ENCODE measurements around the gene MLEC. TPM values are rescaled to one million over a fixed set of nuclear protein-coding genes. Genes with fewer than 3 reads are reported as not detected.

Gene MLEC
- polyA plus RNA-seq, 4 donors, result 9.7 to 228 (median 95.8) TPM

DNA sequence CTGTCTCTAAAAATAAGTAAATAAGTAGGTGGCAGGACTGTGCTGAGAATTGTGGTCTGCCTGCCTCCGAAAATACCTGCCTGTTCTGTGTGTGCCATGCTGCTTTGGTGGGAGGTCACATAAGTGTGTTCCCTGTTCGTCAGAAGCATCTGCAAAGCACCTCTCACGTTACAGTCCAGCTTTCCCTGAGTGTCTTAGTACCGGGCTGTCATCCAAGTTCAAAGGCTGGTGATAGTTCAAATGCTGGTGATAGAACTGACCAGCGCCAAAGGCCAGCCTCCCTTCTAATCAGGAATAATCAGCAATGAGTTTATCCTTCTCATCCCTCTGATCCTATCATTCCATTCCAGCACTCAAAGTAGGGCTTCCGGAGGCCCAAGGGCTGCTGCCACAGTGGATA, 40.9 kb upstream of the MLEC start:
- WGBS, 3 donors, result 69 to 74% (median 71%) methylated on average over 6 of the region's 6 CpGs
- H3K36me3 ChIP-seq (ENCODE audit: control insufficient read depth in 3 of 3, insufficient read depth in 2 of 3, low read depth in 1 of 3, low read length in 3 of 3), result no peaks in the 10 kb centered on the region
- peaks cover 0 to 20% (median 6%) of the 10 kb centered on the region in 3 donors for H3K4me1 ChIP-seq (ENCODE audit: control insufficient read depth in 3 of 3, insufficient read depth in 2 of 3, low read depth in 1 of 3, low read length in 2 of 3)
- H3K27me3 ChIP-seq (ENCODE audit: control insufficient read depth in 3 of 3, insufficient read depth in 3 of 3, low read length in 3 of 3), result peaks cover 0 to 59% (median 10%) of the 10 kb centered on the region in 3 donors
- no peak for FAIRE-seq
- no peaks in the 10 kb centered on the region for H3K9me3 ChIP-seq (ENCODE audit: control insufficient read depth in 2 of 2, insufficient read depth in 1 of 2, low read depth in 1 of 2, low read length in 1 of 2)
- no peak for DNase-seq
- H3K27ac ChIP-seq (ENCODE audit: low read depth in 1 of 3, low read length in 2 of 3), result no peak overlapping the region
- H3K4me3 ChIP-seq (ENCODE audit: low read depth in 1 of 3, low read length in 3 of 3), result no peak overlapping the region

DNA sequence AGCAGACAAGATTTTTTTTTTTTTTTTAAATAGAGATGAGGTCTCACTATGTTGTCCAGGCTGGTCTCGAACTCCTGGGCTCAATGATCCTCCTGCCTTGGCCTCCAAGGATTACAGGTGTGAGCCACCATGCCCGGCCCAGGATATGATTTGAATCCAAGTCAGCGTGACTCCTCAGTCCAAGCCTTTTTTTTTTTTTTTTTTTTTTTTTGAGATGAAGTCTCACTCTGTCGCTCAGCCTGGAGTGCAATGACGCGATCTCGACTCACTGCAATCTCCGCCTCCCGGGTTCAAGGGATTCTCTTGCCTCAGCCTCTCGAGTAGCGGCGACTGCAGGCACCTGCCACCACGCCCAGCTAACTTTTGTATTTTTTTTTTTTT, 39.6 kb upstream of the MLEC start:
- H3K4me3 ChIP-seq (ENCODE audit: low read depth in 1 of 3, low read length in 3 of 3), result no peak overlapping the region
- peaks cover 0 to 57% (median 5%) of the 10 kb centered on the region in 3 donors for H3K27me3 ChIP-seq (ENCODE audit: control insufficient read depth in 3 of 3, insufficient read depth in 3 of 3, low read length in 3 of 3)
- FAIRE-seq, result no peak
- WGBS, 3 donors, result 49 to 87% (median 83%) methylated on average over 12 to 13 of the region's 13 CpGs
- H3K4me1 ChIP-seq (ENCODE audit: control insufficient read depth in 3 of 3, insufficient read depth in 2 of 3, low read depth in 1 of 3, low read length in 2 of 3), result peaks cover 0 to 12% (median 0%) of the 10 kb centered on the region in 3 donors
- no peak overlapping the region for H3K27ac ChIP-seq (ENCODE audit: low read depth in 1 of 3, low read length in 2 of 3)
- no peaks in the 10 kb centered on the region for H3K9me3 ChIP-seq (ENCODE audit: control insufficient read depth in 2 of 2, insufficient read depth in 1 of 2, low read depth in 1 of 2, low read length in 1 of 2)
- no peaks in the 10 kb centered on the region for H3K36me3 ChIP-seq (ENCODE audit: control insufficient read depth in 3 of 3, insufficient read depth in 2 of 3, low read depth in 1 of 3, low read length in 3 of 3)
- DNase-seq, result no peak

DNA sequence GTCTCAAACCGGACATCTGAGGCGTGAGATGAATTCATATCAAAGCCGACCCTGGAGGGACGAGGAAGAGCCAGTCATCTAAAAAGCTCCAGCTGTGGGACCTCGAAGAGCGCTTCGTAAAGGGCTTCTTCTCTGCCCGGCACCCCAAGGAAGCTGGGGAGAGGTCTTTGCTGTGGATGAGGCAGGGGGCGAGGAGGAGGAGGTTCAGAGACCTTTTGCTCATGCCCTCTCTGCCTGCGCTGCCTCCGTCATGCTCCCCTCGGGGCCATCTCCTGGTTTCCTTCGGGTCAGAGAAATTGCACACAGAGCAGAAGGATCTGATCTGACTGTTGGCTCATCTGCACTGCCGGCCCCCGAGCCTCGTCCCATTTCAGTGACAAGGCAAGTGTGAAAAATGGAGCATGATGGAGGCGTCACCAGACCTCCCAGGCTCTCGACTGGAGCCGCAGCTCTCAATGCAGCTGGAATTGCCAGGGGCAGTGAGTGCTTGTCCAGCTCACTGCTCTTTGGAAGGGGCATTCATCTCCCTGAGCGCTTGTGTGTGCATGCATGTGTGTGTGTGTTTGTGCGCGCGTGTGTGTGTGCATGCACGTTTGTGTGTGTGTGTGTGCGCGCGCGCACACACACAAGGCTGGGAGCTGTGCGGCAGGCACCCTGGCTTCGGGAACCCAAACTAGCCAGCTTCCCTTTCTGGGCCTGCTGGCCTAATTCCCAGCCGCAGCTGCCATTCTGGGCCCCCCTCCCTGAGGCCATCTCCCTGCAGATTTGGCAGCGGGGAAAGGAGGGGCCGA, 37.3 kb upstream of the MLEC start:
- peak overlapping the region in 1 of 3 donors; percentile 20 for H3K4me3 ChIP-seq (ENCODE audit: low read depth in 1 of 3, low read length in 3 of 3)
- peaks cover 0 to 42% (median 0%) of the 10 kb centered on the region in 3 donors for H3K27me3 ChIP-seq (ENCODE audit: control insufficient read depth in 3 of 3, insufficient read depth in 3 of 3, low read length in 3 of 3)
- no peak for FAIRE-seq
- DNase-seq, result no peak
- H3K27ac ChIP-seq (ENCODE audit: low read depth in 1 of 3, low read length in 2 of 3), result no peak overlapping the region
- 21 to 46% (median 32%) methylated on average over 31 to 33 of the region's 33 CpGs for WGBS, 3 donors
- no peaks in the 10 kb centered on the region for H3K9me3 ChIP-seq (ENCODE audit: control insufficient read depth in 2 of 2, insufficient read depth in 1 of 2, low read depth in 1 of 2, low read length in 1 of 2)
- peaks cover 0 to 12% (median 0%) of the 10 kb centered on the region in 3 donors for H3K4me1 ChIP-seq (ENCODE audit: control insufficient read depth in 3 of 3, insufficient read depth in 2 of 3, low read depth in 1 of 3, low read length in 2 of 3)
- H3K36me3 ChIP-seq (ENCODE audit: control insufficient read depth in 3 of 3, insufficient read depth in 2 of 3, low read depth in 1 of 3, low read length in 3 of 3), result no peaks in the 10 kb centered on the region

DNA sequence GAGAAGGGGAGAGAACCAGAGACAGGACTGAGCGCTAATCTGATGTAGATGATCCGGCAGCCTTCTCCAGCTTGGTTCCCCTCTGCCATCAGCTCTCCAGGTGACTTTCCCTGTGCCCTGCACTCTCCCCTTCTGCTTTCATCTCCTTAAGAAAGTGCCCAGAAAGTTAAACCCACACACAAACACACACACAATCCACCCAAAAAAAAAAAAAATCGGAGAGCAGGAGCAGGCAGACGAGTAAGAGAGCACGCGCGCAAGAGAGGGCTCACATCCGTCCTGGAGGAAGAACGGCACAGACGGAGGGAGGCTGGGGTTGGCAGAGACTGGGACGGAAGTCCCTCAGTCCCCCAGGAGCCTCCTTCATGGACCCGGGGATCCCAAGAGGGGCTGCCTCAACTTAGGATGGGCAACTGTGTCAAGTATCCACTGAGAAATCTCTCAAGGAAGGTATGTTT, 36.7 kb upstream of the MLEC start:
- H3K4me3 ChIP-seq (ENCODE audit: low read depth in 1 of 3, low read length in 3 of 3), result peak overlapping the region in 1 of 3 donors; percentile 13
- no peaks in the 10 kb centered on the region for H3K9me3 ChIP-seq (ENCODE audit: control insufficient read depth in 2 of 2, insufficient read depth in 1 of 2, low read depth in 1 of 2, low read length in 1 of 2)
- peak overlapping the region in 1 of 3 donors; percentile 25 for H3K27ac ChIP-seq (ENCODE audit: low read depth in 1 of 3, low read length in 2 of 3)
- 62 to 88% (median 73%) methylated on average over 12 of the region's 12 CpGs for WGBS, 3 donors
- no peak for FAIRE-seq
- H3K27me3 ChIP-seq (ENCODE audit: control insufficient read depth in 3 of 3, insufficient read depth in 3 of 3, low read length in 3 of 3), result peaks cover 0 to 36% (median 0%) of the 10 kb centered on the region in 3 donors
- no peak for DNase-seq
- no peaks in the 10 kb centered on the region for H3K36me3 ChIP-seq (ENCODE audit: control insufficient read depth in 3 of 3, insufficient read depth in 2 of 3, low read depth in 1 of 3, low read length in 3 of 3)
- peaks cover 0 to 12% (median 0%) of the 10 kb centered on the region in 3 donors for H3K4me1 ChIP-seq (ENCODE audit: control insufficient read depth in 3 of 3, insufficient read depth in 2 of 3, low read depth in 1 of 3, low read length in 2 of 3)

DNA sequence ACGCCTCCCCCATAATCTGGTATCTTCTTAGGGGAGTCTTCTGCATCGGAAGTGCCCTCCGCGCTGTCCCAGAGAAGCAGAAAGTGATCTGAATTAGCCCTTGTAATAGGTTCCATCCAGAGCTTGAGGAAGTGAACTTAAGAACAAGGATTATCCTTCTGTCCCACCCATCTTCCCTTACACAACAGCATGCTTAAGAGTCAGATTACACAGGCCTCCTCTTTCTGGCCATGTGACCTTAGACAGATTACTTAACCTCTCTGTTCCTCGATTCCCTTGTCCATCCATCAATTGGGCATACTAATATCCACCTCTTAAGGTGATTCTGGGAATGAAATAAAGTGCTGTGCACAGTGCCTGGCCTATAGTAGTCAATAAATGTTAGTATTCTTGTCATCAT, 35.1 kb upstream of the MLEC start:
- peaks cover 0 to 12% (median 0%) of the 10 kb centered on the region in 3 donors for H3K4me1 ChIP-seq (ENCODE audit: control insufficient read depth in 3 of 3, insufficient read depth in 2 of 3, low read depth in 1 of 3, low read length in 2 of 3)
- no peaks in the 10 kb centered on the region for H3K36me3 ChIP-seq (ENCODE audit: control insufficient read depth in 3 of 3, insufficient read depth in 2 of 3, low read depth in 1 of 3, low read length in 3 of 3)
- no peaks in the 10 kb centered on the region for H3K9me3 ChIP-seq (ENCODE audit: control insufficient read depth in 2 of 2, insufficient read depth in 1 of 2, low read depth in 1 of 2, low read length in 1 of 2)
- FAIRE-seq (no peak), DNase-seq (peak in 1 of 2 donors; percentile 25)
- 66 to 71% (median 67%) methylated on average over 5 of the region's 5 CpGs for WGBS, 3 donors
- no peak overlapping the region for H3K27ac ChIP-seq (ENCODE audit: low read depth in 1 of 3, low read length in 2 of 3)
- no peak overlapping the region for H3K4me3 ChIP-seq (ENCODE audit: low read depth in 1 of 3, low read length in 3 of 3)
- H3K27me3 ChIP-seq (ENCODE audit: control insufficient read depth in 3 of 3, insufficient read depth in 3 of 3, low read length in 3 of 3), result peaks cover 0 to 35% (median 0%) of the 10 kb centered on the region in 3 donors

DNA sequence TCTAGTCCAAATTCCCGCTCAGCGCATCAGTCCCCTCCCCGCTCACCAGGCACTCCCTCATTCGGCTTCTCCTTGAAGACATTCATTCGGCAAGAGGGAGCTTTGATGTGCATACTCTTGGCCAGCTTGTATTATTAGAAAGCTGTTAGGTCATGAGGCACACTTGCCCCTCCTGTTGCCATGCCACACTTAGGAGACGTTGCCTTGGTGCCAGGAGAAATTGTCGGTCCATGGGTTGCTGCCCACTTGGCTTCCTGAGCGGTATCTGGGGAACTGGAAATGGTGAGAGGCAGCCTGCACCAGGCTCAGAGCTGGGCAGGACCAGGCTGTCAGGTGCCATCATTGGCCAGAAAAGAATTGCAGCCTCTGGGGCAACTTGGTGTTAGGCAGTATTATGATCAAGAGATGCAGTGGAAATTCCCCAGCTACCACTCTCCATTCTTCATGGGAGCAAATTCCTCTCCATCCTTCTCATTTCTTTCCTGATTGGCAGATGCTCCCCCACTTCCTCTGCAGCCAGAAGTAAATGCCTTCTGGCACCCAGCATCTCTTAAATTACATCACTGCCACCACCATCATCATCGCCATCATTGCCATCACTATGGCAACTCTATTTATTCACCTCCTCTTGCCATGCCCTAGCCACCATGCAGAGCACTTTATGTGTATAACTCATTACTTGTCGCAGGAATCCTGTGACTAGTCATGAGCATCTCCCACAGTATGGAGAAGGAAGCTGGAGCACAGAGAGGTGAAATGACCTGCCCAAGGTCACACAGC, 34.1 kb upstream of the MLEC start:
- H3K27me3 ChIP-seq (ENCODE audit: control insufficient read depth in 3 of 3, insufficient read depth in 3 of 3, low read length in 3 of 3), result peaks cover 0 to 35% (median 0%) of the 10 kb centered on the region in 3 donors
- H3K36me3 ChIP-seq (ENCODE audit: control insufficient read depth in 3 of 3, insufficient read depth in 2 of 3, low read depth in 1 of 3, low read length in 3 of 3), result no peaks in the 10 kb centered on the region
- 25 to 60% (median 45%) methylated on average over 10 of the region's 10 CpGs for WGBS, 3 donors
- H3K9me3 ChIP-seq (ENCODE audit: control insufficient read depth in 2 of 2, insufficient read depth in 1 of 2, low read depth in 1 of 2, low read length in 1 of 2), result no peaks in the 10 kb centered on the region
- peak overlapping the region in 1 of 3 donors; percentile 32 for H3K27ac ChIP-seq (ENCODE audit: low read depth in 1 of 3, low read length in 2 of 3)
- DNase-seq (no peak), FAIRE-seq (no peak)
- peaks cover 0 to 12% (median 0%) of the 10 kb centered on the region in 3 donors for H3K4me1 ChIP-seq (ENCODE audit: control insufficient read depth in 3 of 3, insufficient read depth in 2 of 3, low read depth in 1 of 3, low read length in 2 of 3)
- H3K4me3 ChIP-seq (ENCODE audit: low read depth in 1 of 3, low read length in 3 of 3), result no peak overlapping the region

DNA sequence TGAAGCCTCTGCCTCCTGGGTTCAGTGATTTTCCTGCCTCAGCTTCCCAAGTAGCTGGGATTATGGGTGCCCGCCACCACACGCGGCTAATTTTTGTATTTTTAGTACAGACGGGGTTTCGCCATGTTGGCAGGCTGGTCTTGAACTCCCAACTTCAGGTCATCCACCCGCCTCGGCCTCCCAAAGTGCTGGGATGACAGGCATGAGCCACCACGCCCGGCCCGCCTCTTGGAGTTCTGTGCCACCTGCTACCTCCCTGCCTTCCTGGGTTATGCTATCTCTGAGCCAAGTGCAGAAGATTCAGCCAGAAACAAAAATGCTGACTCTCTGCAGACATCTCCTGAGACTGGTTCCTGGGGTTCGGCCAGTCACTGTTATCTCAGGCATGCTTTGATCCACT, 33.3 kb upstream of the MLEC start:
- H3K4me3 ChIP-seq (ENCODE audit: low read depth in 1 of 3, low read length in 3 of 3), result no peak overlapping the region
- DNase-seq, result no peak
- 83 to 88% (median 85%) methylated on average over 11 of the region's 11 CpGs for WGBS, 3 donors
- peaks cover 0 to 12% (median 0%) of the 10 kb centered on the region in 3 donors for H3K4me1 ChIP-seq (ENCODE audit: control insufficient read depth in 3 of 3, insufficient read depth in 2 of 3, low read depth in 1 of 3, low read length in 2 of 3)
- H3K27ac ChIP-seq (ENCODE audit: low read depth in 1 of 3, low read length in 2 of 3), result no peak overlapping the region
- no peak for FAIRE-seq
- H3K36me3 ChIP-seq (ENCODE audit: control insufficient read depth in 3 of 3, insufficient read depth in 2 of 3, low read depth in 1 of 3, low read length in 3 of 3), result no peaks in the 10 kb centered on the region
- peaks cover 0 to 35% (median 0%) of the 10 kb centered on the region in 3 donors for H3K27me3 ChIP-seq (ENCODE audit: control insufficient read depth in 3 of 3, insufficient read depth in 3 of 3, low read length in 3 of 3)
- H3K9me3 ChIP-seq (ENCODE audit: control insufficient read depth in 2 of 2, insufficient read depth in 1 of 2, low read depth in 1 of 2, low read length in 1 of 2), result no peaks in the 10 kb centered on the region

DNA sequence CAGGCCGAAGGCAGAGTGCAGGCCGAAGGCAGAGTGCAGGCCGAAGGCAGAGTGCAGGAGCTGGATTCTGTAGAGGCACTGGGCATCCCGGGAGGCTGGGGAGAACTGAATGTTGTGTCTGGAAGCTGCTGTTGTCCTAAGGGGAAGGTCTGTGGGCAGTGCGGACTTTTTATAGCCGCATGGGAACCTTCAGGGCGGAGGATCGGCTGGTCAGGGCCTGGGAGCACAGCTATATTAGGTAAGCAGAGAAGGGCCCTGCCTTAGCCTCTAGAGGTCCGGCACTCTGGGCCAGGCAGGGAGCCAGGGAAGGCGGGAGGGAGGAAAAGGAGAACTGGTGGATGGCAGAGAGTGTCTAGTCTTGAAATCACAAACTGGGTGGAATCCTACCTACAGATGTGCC, 32.3 kb upstream of the MLEC start:
- WGBS, 3 donors, result 75 to 92% (median 79%) methylated on average over 10 of the region's 10 CpGs
- Histone ChIP-seq H3K9me3 (ENCODE audit: control insufficient read depth in 2 of 2, insufficient read depth in 1 of 2, low read depth in 1 of 2, low read length in 1 of 2) (no peaks in the 10 kb centered on the region), H3K4me3 (ENCODE audit: low read depth in 1 of 3, low read length in 3 of 3) (no peak overlapping the region), H3K4me1 (ENCODE audit: control insufficient read depth in 3 of 3, insufficient read depth in 2 of 3, low read depth in 1 of 3, low read length in 2 of 3) (peaks cover 0 to 5% (median 0%) of the 10 kb centered on the region in 3 donors), H3K27ac (ENCODE audit: low read depth in 1 of 3, low read length in 2 of 3) (peak overlapping the region in 1 of 3 donors; percentile 30), H3K27me3 (ENCODE audit: control insufficient read depth in 3 of 3, insufficient read depth in 3 of 3, low read length in 3 of 3) (peaks cover 0 to 28% (median 0%) of the 10 kb centered on the region in 3 donors), H3K36me3 (ENCODE audit: control insufficient read depth in 3 of 3, insufficient read depth in 2 of 3, low read depth in 1 of 3, low read length in 3 of 3) (no peaks in the 10 kb centered on the region)
- DNase-seq (no peak), FAIRE-seq (no peak)

Measured in small intestine (tissue), 7 donors.